Liver (tissue), 9 donors: Measurements from ENCODE around the gene MVB12B. TPM values are rescaled to one million over a fixed set of nuclear protein-coding genes. Genes with fewer than 3 reads are reported as not detected.

ENCODE experiments used
- DNase-seq: peaks from one replicate; pipeline ENCODE4 v3.0.0-alpha.2; 2017; ENCODE audit warnings: low spot score
- H3K27ac ChIP-seq, 2 donors: one replicate each; pipeline ENCODE4 v1.7.0; 2013; ENCODE audit warnings: inconsistent platforms in 2 of 2, low read length in 2 of 2, control low read depth in 1 of 2, low read depth in 1 of 2, mild to moderate bottlenecking in 1 of 2
- H3K27me3 ChIP-seq, 4 donors: one replicate each; pipeline versions ENCODE4 v1.6.1 to v1.7.0; 2013; ENCODE audit warnings: low read length in 3 of 4, inconsistent platforms in 1 of 4, mild to moderate bottlenecking in 1 of 4, moderate library complexity in 1 of 4; ENCODE audit not compliant: control insufficient read depth in 4 of 4, insufficient read depth in 4 of 4
- H3K36me3 ChIP-seq, 4 donors: one replicate each; pipeline versions ENCODE4 v1.6.1 to v1.7.0; 2013; ENCODE audit warnings: low read length in 3 of 4, mild to moderate bottlenecking in 3 of 4, low read depth in 1 of 4, moderate library complexity in 1 of 4; ENCODE audit not compliant: control insufficient read depth in 4 of 4, insufficient read depth in 3 of 4
- H3K4me1 ChIP-seq, 4 donors: one replicate each; pipeline versions ENCODE4 v1.6.1 to v1.7.0; 2013; ENCODE audit warnings: low read length in 3 of 4, mild to moderate bottlenecking in 3 of 4, moderate library complexity in 1 of 4; ENCODE audit not compliant: control insufficient read depth in 4 of 4, insufficient read depth in 4 of 4
- H3K4me3 ChIP-seq, 3 donors: one replicate each; pipeline versions ENCODE4 v1.6.1 to v1.7.0; 2013; ENCODE audit warnings: low read length in 3 of 3, control low read depth in 1 of 3, low read depth in 1 of 3, mild to moderate bottlenecking in 1 of 3
- H3K9ac ChIP-seq, 2 donors: one replicate each; pipeline ENCODE4 v1.7.0; 2013; ENCODE audit warnings: low read length in 2 of 2, mild to moderate bottlenecking in 2 of 2, moderate library complexity in 2 of 2, control low read depth in 1 of 2, low read depth in 1 of 2
- H3K9me3 ChIP-seq, 4 donors: one replicate each; pipeline versions ENCODE4 v1.6.1 to v1.7.0; 2013; ENCODE audit warnings: low read length in 3 of 4; ENCODE audit not compliant: control insufficient read depth in 4 of 4
- EGR1 ChIP-seq, 2 donors: IDR thresholded peaks; 2 replicates each; pipeline ENCODE4 v1.6.1; 2016 to 2018; ENCODE audit warnings: antibody characterized with exemption in 2 of 2, low read depth in 2 of 2
- FOXA1 ChIP-seq: IDR thresholded peaks from 2 replicates; pipeline ENCODE4 v1.6.1; 2016; ENCODE audit warnings: antibody characterized with exemption
- FOXA2 ChIP-seq: IDR thresholded peaks from 2 replicates; pipeline ENCODE4 v1.6.1; 2016; ENCODE audit warnings: antibody characterized with exemption
- GABPA ChIP-seq, 2 donors: IDR thresholded peaks in 1 of 2; conservative IDR thresholded peaks in 1 of 2; 2 replicates each; pipeline ENCODE4 v1.6.1; 2016; ENCODE audit warnings: antibody characterized with exemption in 2 of 2, mild to moderate bottlenecking in 1 of 2, moderate library complexity in 1 of 2
- HNF4A ChIP-seq, 2 donors: conservative IDR thresholded peaks; 2 replicates each; pipeline ENCODE4 v1.6.1; 2016; ENCODE audit warnings: antibody characterized with exemption in 2 of 2, mild to moderate bottlenecking in 2 of 2
- JUND ChIP-seq, 2 donors: IDR thresholded peaks; 2 replicates each; pipeline ENCODE4 v1.6.1; 2016; ENCODE audit warnings: antibody characterized with exemption in 2 of 2
- NR2F2 ChIP-seq: IDR thresholded peaks from 2 replicates; pipeline ENCODE4 v1.6.1; 2016; ENCODE audit warnings: antibody characterized with exemption
- RAD21 ChIP-seq, 2 donors: IDR thresholded peaks; 2 replicates each; pipeline ENCODE4 v1.6.1; 2016; ENCODE audit warnings: antibody characterized with exemption in 2 of 2, mild to moderate bottlenecking in 2 of 2
- RXRA ChIP-seq, 2 donors: IDR thresholded peaks; 2 replicates each; pipeline ENCODE4 v1.6.1; 2017 to 2018; ENCODE audit warnings: antibody characterized with exemption in 2 of 2, mild to moderate bottlenecking in 1 of 2
- SP1 ChIP-seq: IDR thresholded peaks from 2 replicates; pipeline ENCODE4 v1.6.1; 2018; ENCODE audit warnings: antibody characterized with exemption, mild to moderate bottlenecking
- TAF1 ChIP-seq: conservative IDR thresholded peaks from 2 replicates; pipeline ENCODE4 v1.6.1; 2016; ENCODE audit warnings: antibody characterized with exemption, mild to moderate bottlenecking
- WGBS: extraction: QIAGEN DNeasy Blood & Tissue Kit; methylation state at CpG from one replicate; pipeline ENCODE4 v1.1.7; 2013; 5-methylcytosine and 5-hydroxymethylcytosine counted together
- polyA plus RNA-seq, 2 donors: library from polyadenylated mRNA; stranded (reverse) in 1 of 2; unstranded in 1 of 2; fragments of 200-250 nt in 1 of 2; fragments of >200 nt in 1 of 2; fragmentation: Nextera tagmentation in 1 of 2; extraction: Ambion mirVana in 1 of 2; gene quantifications; one replicate each; pipeline versions ENCODE4 v1.2.1 to v1.2.3, GENCODE V29; 2013 to 2015
- total RNA-seq, 2 donors: library from RNA; depleted of rRNA; stranded (reverse); fragments of >200 nt; gene quantifications; one replicate each; pipeline ENCODE4 v1.2.3, GENCODE V29; 2014
- TF ChIP-seq, protein P1 (sequence below): IDR thresholded peaks from 2 replicates; pipeline ENCODE4 v1.6.1; 2016; ENCODE audit warnings: antibody characterized with exemption
- TF ChIP-seq, protein P2 (sequence below): IDR thresholded peaks from 2 replicates; pipeline ENCODE4 v1.6.1; 2016; ENCODE audit warnings: antibody characterized with exemption, mild to moderate bottlenecking
- TF ChIP-seq, protein P3 (sequence below): fragments of 150-350 bp; IDR thresholded peaks from 2 replicates; pipeline ENCODE4 v1.5.1; 2017; ENCODE audit warnings: improper control_type of control experiment, low read depth, low read length; ENCODE audit not compliant: missing input control
- TF ChIP-seq, protein P4 (sequence below): IDR thresholded peaks from 2 replicates; pipeline ENCODE4 v1.6.1; 2016; ENCODE audit warnings: antibody characterized with exemption
- TF ChIP-seq, protein P5 (sequence below): IDR thresholded peaks from 2 replicates; pipeline ENCODE4 v1.6.1; 2016; ENCODE audit warnings: antibody characterized with exemption
- donor health status: healthy.
- donor health status: healthy.
- donor health status: healthy.
- donor health status: healthy.
- donor health status: healthy.

The MVB12B gene
- total and polyA plus RNA-seq, 4 donors, result 5.3 to 12.4 (median 8.4) TPM

DNA sequence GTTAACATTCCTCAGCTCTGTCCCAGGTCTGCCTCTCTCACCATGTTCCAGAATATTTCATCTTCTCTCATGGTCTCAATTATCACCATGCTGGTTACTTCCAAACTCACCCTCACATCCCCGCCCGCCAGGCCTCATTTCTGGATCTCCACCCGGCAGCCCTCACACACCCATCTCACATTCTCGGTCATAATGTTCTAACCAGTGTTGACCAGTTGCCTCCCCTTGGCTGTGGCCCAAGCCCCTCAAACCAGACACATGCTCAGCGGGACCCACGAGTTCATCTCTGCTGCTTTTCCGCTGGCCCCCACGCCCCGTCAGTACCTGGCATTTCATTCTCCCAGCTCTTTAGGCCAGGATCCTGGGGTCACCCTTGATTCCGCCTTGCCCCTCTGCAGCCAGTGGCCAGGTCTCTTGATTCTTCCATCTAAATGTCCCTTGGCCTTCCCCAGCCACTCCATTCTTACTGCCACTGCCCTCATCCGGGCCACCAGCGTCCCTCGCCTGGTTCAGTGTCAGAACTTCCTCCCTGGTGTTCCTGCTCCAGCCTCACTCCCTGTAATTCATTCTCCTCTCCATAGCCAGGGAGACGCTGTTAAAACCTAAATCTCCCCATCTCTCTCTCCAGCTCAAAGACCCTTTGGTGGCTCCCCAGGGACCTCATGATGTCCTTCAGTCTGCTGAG is 141.7 kb downstream of the MVB12B start:
- Histone ChIP-seq H3K9ac (no peak overlapping the region), H3K36me3 (peaks cover 0 to 7% (median 2%) of the 10 kb centered on the region in 4 donors), H3K4me3 (no peak overlapping the region), H3K27ac (no peak overlapping the region), H3K9me3 (no peaks in the 10 kb centered on the region), H3K27me3 (no peaks in the 10 kb centered on the region), H3K4me1 (no peaks in the 10 kb centered on the region)
- 96% methylated on average over 14 of the region's 14 CpGs for WGBS
- no peak for DNase-seq
- TF ChIP-seq FOXA2, result no peak
- TF ChIP-seq TAF1, result no peak
- TF ChIP-seq HNF4A (conservative IDR thresholded peaks at IDR 0.05), result no peak
- no peak for TF ChIP-seq JUND (IDR thresholded peaks at IDR 0.05)
- TF ChIP-seq, protein P1, sequence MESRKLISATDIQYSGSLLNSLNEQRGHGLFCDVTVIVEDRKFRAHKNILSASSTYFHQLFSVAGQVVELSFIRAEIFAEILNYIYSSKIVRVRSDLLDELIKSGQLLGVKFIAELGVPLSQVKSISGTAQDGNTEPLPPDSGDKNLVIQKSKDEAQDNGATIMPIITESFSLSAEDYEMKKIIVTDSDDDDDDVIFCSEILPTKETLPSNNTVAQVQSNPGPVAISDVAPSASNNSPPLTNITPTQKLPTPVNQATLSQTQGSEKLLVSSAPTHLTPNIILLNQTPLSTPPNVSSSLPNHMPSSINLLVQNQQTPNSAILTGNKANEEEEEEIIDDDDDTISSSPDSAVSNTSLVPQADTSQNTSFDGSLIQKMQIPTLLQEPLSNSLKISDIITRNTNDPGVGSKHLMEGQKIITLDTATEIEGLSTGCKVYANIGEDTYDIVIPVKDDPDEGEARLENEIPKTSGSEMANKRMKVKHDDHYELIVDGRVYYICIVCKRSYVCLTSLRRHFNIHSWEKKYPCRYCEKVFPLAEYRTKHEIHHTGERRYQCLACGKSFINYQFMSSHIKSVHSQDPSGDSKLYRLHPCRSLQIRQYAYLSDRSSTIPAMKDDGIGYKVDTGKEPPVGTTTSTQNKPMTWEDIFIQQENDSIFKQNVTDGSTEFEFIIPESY, result no peak
- no peak for TF ChIP-seq RXRA (IDR thresholded peaks at IDR 0.05)
- TF ChIP-seq, protein P2, sequence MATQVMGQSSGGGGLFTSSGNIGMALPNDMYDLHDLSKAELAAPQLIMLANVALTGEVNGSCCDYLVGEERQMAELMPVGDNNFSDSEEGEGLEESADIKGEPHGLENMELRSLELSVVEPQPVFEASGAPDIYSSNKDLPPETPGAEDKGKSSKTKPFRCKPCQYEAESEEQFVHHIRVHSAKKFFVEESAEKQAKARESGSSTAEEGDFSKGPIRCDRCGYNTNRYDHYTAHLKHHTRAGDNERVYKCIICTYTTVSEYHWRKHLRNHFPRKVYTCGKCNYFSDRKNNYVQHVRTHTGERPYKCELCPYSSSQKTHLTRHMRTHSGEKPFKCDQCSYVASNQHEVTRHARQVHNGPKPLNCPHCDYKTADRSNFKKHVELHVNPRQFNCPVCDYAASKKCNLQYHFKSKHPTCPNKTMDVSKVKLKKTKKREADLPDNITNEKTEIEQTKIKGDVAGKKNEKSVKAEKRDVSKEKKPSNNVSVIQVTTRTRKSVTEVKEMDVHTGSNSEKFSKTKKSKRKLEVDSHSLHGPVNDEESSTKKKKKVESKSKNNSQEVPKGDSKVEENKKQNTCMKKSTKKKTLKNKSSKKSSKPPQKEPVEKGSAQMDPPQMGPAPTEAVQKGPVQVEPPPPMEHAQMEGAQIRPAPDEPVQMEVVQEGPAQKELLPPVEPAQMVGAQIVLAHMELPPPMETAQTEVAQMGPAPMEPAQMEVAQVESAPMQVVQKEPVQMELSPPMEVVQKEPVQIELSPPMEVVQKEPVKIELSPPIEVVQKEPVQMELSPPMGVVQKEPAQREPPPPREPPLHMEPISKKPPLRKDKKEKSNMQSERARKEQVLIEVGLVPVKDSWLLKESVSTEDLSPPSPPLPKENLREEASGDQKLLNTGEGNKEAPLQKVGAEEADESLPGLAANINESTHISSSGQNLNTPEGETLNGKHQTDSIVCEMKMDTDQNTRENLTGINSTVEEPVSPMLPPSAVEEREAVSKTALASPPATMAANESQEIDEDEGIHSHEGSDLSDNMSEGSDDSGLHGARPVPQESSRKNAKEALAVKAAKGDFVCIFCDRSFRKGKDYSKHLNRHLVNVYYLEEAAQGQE, result no peak
- no peak for TF ChIP-seq NR2F2
- TF ChIP-seq RAD21 (IDR thresholded peaks at IDR 0.05), result no peak
- TF ChIP-seq EGR1 (IDR thresholded peaks at IDR 0.05; ENCODE audit: low read depth in 2 of 2), result no peak

DNA sequence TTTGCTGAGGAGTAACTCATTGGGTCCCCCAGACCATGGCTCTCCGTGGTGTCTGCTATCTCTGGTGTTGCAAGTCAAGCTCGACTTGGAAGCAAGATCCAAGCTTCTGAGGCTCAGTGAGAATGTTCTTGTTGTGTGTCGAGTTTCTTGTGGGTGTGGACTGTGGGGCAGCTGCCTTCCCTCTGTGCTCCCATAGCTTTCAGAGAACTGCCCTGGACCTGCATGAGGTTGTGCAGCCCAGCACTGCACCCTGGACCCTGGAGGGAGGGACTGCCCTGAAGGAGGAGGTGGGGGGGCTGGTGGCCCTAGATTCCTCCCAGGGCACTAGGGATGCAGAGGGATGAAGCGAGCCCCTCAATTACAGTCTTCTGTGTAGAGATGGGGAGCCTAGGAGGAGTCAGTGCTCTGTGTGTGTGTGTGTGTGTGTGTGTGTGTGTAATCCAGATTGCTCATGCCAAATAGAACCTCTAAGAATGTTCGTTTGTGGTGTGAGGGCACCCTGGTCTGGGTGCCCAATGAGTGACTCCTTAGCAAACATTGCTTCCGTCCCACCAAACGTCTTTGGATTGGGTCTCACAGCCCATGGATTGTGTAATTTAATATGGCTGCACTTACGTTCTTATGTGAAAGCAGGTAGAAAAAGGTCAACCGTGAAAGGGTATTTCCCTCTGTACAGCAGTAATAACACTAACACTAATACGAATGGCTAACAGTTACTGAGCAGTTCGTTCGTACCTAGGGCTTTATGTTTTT is 143.8 kb downstream of the MVB12B start:
- Histone ChIP-seq H3K27ac (peak overlapping the region; percentile 23 to 49), H3K27me3 (no peaks in the 10 kb centered on the region), H3K4me3 (no peak overlapping the region), H3K36me3 (peaks cover 0 to 7% (median 2%) of the 10 kb centered on the region in 4 donors), H3K9me3 (no peaks in the 10 kb centered on the region), H3K9ac (no peak overlapping the region), H3K4me1 (no peaks in the 10 kb centered on the region)
- WGBS, result 81% methylated on average over 12 of the region's 12 CpGs
- DNase-seq, result no peak
- TF ChIP-seq, protein P2, result no peak
- TF ChIP-seq, protein P3, sequence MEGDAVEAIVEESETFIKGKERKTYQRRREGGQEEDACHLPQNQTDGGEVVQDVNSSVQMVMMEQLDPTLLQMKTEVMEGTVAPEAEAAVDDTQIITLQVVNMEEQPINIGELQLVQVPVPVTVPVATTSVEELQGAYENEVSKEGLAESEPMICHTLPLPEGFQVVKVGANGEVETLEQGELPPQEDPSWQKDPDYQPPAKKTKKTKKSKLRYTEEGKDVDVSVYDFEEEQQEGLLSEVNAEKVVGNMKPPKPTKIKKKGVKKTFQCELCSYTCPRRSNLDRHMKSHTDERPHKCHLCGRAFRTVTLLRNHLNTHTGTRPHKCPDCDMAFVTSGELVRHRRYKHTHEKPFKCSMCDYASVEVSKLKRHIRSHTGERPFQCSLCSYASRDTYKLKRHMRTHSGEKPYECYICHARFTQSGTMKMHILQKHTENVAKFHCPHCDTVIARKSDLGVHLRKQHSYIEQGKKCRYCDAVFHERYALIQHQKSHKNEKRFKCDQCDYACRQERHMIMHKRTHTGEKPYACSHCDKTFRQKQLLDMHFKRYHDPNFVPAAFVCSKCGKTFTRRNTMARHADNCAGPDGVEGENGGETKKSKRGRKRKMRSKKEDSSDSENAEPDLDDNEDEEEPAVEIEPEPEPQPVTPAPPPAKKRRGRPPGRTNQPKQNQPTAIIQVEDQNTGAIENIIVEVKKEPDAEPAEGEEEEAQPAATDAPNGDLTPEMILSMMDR, result no peak
- TF ChIP-seq, protein P1, result no peak
- TF ChIP-seq SP1 (no peak), TAF1 (no peak), HNF4A (conservative IDR thresholded peaks at IDR 0.05) (no peak), FOXA1 (no peak), GABPA (IDR thresholded peaks at IDR 0.05 in 1 of 2, conservative IDR thresholded peaks at IDR 0.05 in 1 of 2) (no peak), RXRA (IDR thresholded peaks at IDR 0.05) (no peak), RAD21 (IDR thresholded peaks at IDR 0.05) (no peak)
- TF ChIP-seq, protein P4, sequence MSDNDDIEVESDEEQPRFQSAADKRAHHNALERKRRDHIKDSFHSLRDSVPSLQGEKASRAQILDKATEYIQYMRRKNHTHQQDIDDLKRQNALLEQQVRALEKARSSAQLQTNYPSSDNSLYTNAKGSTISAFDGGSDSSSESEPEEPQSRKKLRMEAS, result no peak
- TF ChIP-seq, protein P5, sequence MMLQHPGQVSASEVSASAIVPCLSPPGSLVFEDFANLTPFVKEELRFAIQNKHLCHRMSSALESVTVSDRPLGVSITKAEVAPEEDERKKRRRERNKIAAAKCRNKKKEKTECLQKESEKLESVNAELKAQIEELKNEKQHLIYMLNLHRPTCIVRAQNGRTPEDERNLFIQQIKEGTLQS, result no peak
